Liver (tissue), 9 donors: ENCODE results near the gene TRIM13. TPM values are rescaled to one million over a fixed set of nuclear protein-coding genes. Genes with fewer than 3 reads are reported as not detected.
A peak's percentile ranks its signal among the peaks of the same experiment; 100 is the strongest.

Experiments
- DNase-seq: peaks from one replicate; pipeline ENCODE4 v3.0.0-alpha.2; 2017; ENCODE audit warnings: low spot score
- H3K27ac ChIP-seq, 2 donors: one replicate each; pipeline ENCODE4 v1.7.0; 2013; ENCODE audit warnings: inconsistent platforms in 2 of 2, low read length in 2 of 2, control low read depth in 1 of 2, low read depth in 1 of 2, mild to moderate bottlenecking in 1 of 2
- H3K27me3 ChIP-seq, 4 donors: one replicate each; pipeline versions ENCODE4 v1.6.1 to v1.7.0; 2013; ENCODE audit warnings: low read length in 3 of 4, inconsistent platforms in 1 of 4, mild to moderate bottlenecking in 1 of 4, moderate library complexity in 1 of 4; ENCODE audit not compliant: control insufficient read depth in 4 of 4, insufficient read depth in 4 of 4
- H3K36me3 ChIP-seq, 4 donors: one replicate each; pipeline versions ENCODE4 v1.6.1 to v1.7.0; 2013; ENCODE audit warnings: low read length in 3 of 4, mild to moderate bottlenecking in 3 of 4, low read depth in 1 of 4, moderate library complexity in 1 of 4; ENCODE audit not compliant: control insufficient read depth in 4 of 4, insufficient read depth in 3 of 4
- H3K4me1 ChIP-seq, 4 donors: one replicate each; pipeline versions ENCODE4 v1.6.1 to v1.7.0; 2013; ENCODE audit warnings: low read length in 3 of 4, mild to moderate bottlenecking in 3 of 4, moderate library complexity in 1 of 4; ENCODE audit not compliant: control insufficient read depth in 4 of 4, insufficient read depth in 4 of 4
- H3K4me3 ChIP-seq, 3 donors: one replicate each; pipeline versions ENCODE4 v1.6.1 to v1.7.0; 2013; ENCODE audit warnings: low read length in 3 of 3, control low read depth in 1 of 3, low read depth in 1 of 3, mild to moderate bottlenecking in 1 of 3
- H3K9ac ChIP-seq, 2 donors: one replicate each; pipeline ENCODE4 v1.7.0; 2013; ENCODE audit warnings: low read length in 2 of 2, mild to moderate bottlenecking in 2 of 2, moderate library complexity in 2 of 2, control low read depth in 1 of 2, low read depth in 1 of 2
- H3K9me3 ChIP-seq, 4 donors: one replicate each; pipeline versions ENCODE4 v1.6.1 to v1.7.0; 2013; ENCODE audit warnings: low read length in 3 of 4; ENCODE audit not compliant: control insufficient read depth in 4 of 4
- ATF3 ChIP-seq: IDR thresholded peaks from 2 replicates; pipeline ENCODE4 v1.6.1; 2016; ENCODE audit warnings: antibody characterized with exemption
- CTCF ChIP-seq: fragments of 150-350 bp; IDR thresholded peaks from 2 replicates; pipeline ENCODE4 v1.5.1; 2017; ENCODE audit warnings: improper control_type of control experiment, low read depth, low read length; ENCODE audit not compliant: missing input control
- FOXA1 ChIP-seq: IDR thresholded peaks from 2 replicates; pipeline ENCODE4 v1.6.1; 2016; ENCODE audit warnings: antibody characterized with exemption
- GABPA ChIP-seq, 2 donors: IDR thresholded peaks in 1 of 2; conservative IDR thresholded peaks in 1 of 2; 2 replicates each; pipeline ENCODE4 v1.6.1; 2016; ENCODE audit warnings: antibody characterized with exemption in 2 of 2, mild to moderate bottlenecking in 1 of 2, moderate library complexity in 1 of 2
- HNF4A ChIP-seq, 2 donors: conservative IDR thresholded peaks; 2 replicates each; pipeline ENCODE4 v1.6.1; 2016; ENCODE audit warnings: antibody characterized with exemption in 2 of 2, mild to moderate bottlenecking in 2 of 2
- HNF4G ChIP-seq: IDR thresholded peaks from 2 replicates; pipeline ENCODE4 v1.6.1; 2016; ENCODE audit warnings: antibody characterized with exemption
- MAX ChIP-seq: IDR thresholded peaks from 2 replicates; pipeline ENCODE4 v1.6.1; 2016; ENCODE audit warnings: antibody characterized with exemption
- RAD21 ChIP-seq, 2 donors: IDR thresholded peaks; 2 replicates each; pipeline ENCODE4 v1.6.1; 2016; ENCODE audit warnings: antibody characterized with exemption in 2 of 2, mild to moderate bottlenecking in 2 of 2
- REST ChIP-seq: IDR thresholded peaks from 2 replicates; pipeline ENCODE4 v1.6.1; 2016; ENCODE audit warnings: antibody characterized with exemption, mild to moderate bottlenecking
- RXRA ChIP-seq, 2 donors: IDR thresholded peaks; 2 replicates each; pipeline ENCODE4 v1.6.1; 2017 to 2018; ENCODE audit warnings: antibody characterized with exemption in 2 of 2, mild to moderate bottlenecking in 1 of 2
- SP1 ChIP-seq: IDR thresholded peaks from 2 replicates; pipeline ENCODE4 v1.6.1; 2018; ENCODE audit warnings: antibody characterized with exemption, mild to moderate bottlenecking
- TAF1 ChIP-seq: conservative IDR thresholded peaks from 2 replicates; pipeline ENCODE4 v1.6.1; 2016; ENCODE audit warnings: antibody characterized with exemption, mild to moderate bottlenecking
- YY1 ChIP-seq: IDR thresholded peaks from 2 replicates; pipeline ENCODE4 v1.6.1; 2016; ENCODE audit warnings: antibody characterized with exemption, mild to moderate bottlenecking
- ZBTB33 ChIP-seq: IDR thresholded peaks from 2 replicates; pipeline ENCODE4 v1.6.1; 2016; ENCODE audit warnings: antibody characterized with exemption
- WGBS: extraction: QIAGEN DNeasy Blood & Tissue Kit; methylation state at CpG from one replicate; pipeline ENCODE4 v1.1.7; 2013; 5-methylcytosine and 5-hydroxymethylcytosine counted together
- polyA plus RNA-seq, 2 donors: library from polyadenylated mRNA; stranded (reverse) in 1 of 2; unstranded in 1 of 2; fragments of 200-250 nt in 1 of 2; fragments of >200 nt in 1 of 2; fragmentation: Nextera tagmentation in 1 of 2; extraction: Ambion mirVana in 1 of 2; gene quantifications; one replicate each; pipeline versions ENCODE4 v1.2.1 to v1.2.3, GENCODE V29; 2013 to 2015
- total RNA-seq, 2 donors: library from RNA; depleted of rRNA; stranded (reverse); fragments of >200 nt; gene quantifications; one replicate each; pipeline ENCODE4 v1.2.3, GENCODE V29; 2014
- donor health status: healthy.
- donor health status: healthy.
- donor health status: healthy.
- donor health status: healthy.
- donor health status: healthy.

TRIM13 gene
- total and polyA plus RNA-seq, 4 donors, result 4.7 to 10.5 (median 9.6) TPM

GRCh38 chr13:49976314-49977258 lies 20.3 kb upstream of the TRIM13 start:
- H3K9ac ChIP-seq, result no peak overlapping the region
- WGBS, result 52% methylated on average over 8 of the region's 8 CpGs
- no peak overlapping the region for H3K27ac ChIP-seq
- H3K4me3 ChIP-seq, result no peak overlapping the region
- H3K36me3 ChIP-seq, result no peaks in the 10 kb centered on the region
- DNase-seq, result peak; percentile 79
- no peaks in the 10 kb centered on the region for H3K27me3 ChIP-seq
- H3K9me3 ChIP-seq, result no peaks in the 10 kb centered on the region
- H3K4me1 ChIP-seq, result peaks cover 0 to 8% (median 8%) of the 10 kb centered on the region in 4 donors
- TF ChIP-seq RXRA (IDR thresholded peaks at IDR 0.05) (no peak), HNF4G (no peak), CTCF (peak; percentile 83), TAF1 (no peak), HNF4A (conservative IDR thresholded peaks at IDR 0.05) (no peak), FOXA1 (no peak), SP1 (no peak), REST (no peak), YY1 (no peak), GABPA (IDR thresholded peaks at IDR 0.05 in 1 of 2, conservative IDR thresholded peaks at IDR 0.05 in 1 of 2) (no peak), ZBTB33 (no peak), MAX (no peak), ATF3 (no peak), RAD21 (IDR thresholded peaks at IDR 0.05) (peak; percentile 97 to 98)
